Endothelial cell of umbilical vein (primary cell): Measurements from ENCODE around the gene TRIM40. TPM values are rescaled to one million over a fixed set of nuclear protein-coding genes. Genes with fewer than 3 reads are reported as not detected.

Experiments used
- BruUV-seq: library from RNA; stranded (reverse); fragments of 400-500 nt; replicated peaks from 2 replicates; lab custom pipeline; 2021; lab: Mats Ljungman, UMichigan
- CTCF ChIA-PET: fragments of 300-600, 350-600 bp; sonication (Branson Sonifier 250); formaldehyde crosslinking; loops from one replicate; lab custom pipeline; 2021; ENCODE audit warnings: antibody characterized with exemption, inconsistent platforms; lab: Charles Lee
- POLR2A ChIA-PET: fragments of 300-600, 350-600 bp; sonication (Branson Sonifier 250); formaldehyde crosslinking; loops from one replicate; lab custom pipeline; 2021; ENCODE audit warnings: antibody characterized with exemption, inconsistent platforms; lab: Charles Lee
- DNase-seq: peaks from one replicate; pipeline ENCODE4 v3.0.0-alpha.2; 2011; ENCODE audit warnings: low read depth, low spot score
- FAIRE-seq: peaks from 2 replicates; lab custom pipeline; 2011; peaks lifted over from hg19 to GRCh38; lab: Jason Lieb, UNC
- H2AFZ ChIP-seq: 2 replicates; pipeline ENCODE4 v1.6.0; 2012; ENCODE audit warnings: low read depth, low read length, control low read depth, inconsistent platforms
- H3K27ac ChIP-seq: 2 replicates; pipeline ENCODE4 v1.5.1; 2011; ENCODE audit warnings: low read depth, mild to moderate bottlenecking, control low read depth, low read length, moderate library complexity; ENCODE audit not compliant: insufficient read depth
- H3K27me3 ChIP-seq, 2 experiments: 2 replicates each; pipeline versions ENCODE4 v1.6.0 to v1.6.1; 2011; ENCODE audit warnings: low read length in 2 of 2, mixed read lengths in 1 of 2; ENCODE audit not compliant: control insufficient read depth in 2 of 2, insufficient read depth in 2 of 2
- H3K36me3 ChIP-seq, 2 experiments: 2 replicates in 1 of 2; 3 replicates in 1 of 2; pipeline ENCODE4 v1.5.1; 2011; ENCODE audit warnings: low read length in 2 of 2, mild to moderate bottlenecking in 1 of 2, moderate library complexity in 1 of 2; ENCODE audit not compliant: control insufficient read depth in 2 of 2, insufficient read depth in 2 of 2; ENCODE audit errors: extremely low read depth in 1 of 2
- H3K4me1 ChIP-seq: 3 replicates; pipeline ENCODE4 v1.5.1; 2011; ENCODE audit warnings: mild to moderate bottlenecking, low read length; ENCODE audit not compliant: control insufficient read depth, insufficient read depth; ENCODE audit errors: extremely low read depth
- H3K4me2 ChIP-seq: 2 replicates; pipeline ENCODE4 v1.6.1; 2011; ENCODE audit warnings: low read length, control low read depth, mixed read lengths; ENCODE audit not compliant: insufficient read depth
- H3K4me3 ChIP-seq, 3 experiments: fragments of 200-600 bp in 1 of 3; sonication (generic), shearing (Covaris generic) in 1 of 3; replicated peaks in 1 of 3; 2 replicates each; pipeline ENCODE4 v1.5.1; 2011 to 2016; ENCODE audit warnings: control low read depth in 3 of 3, low read length in 3 of 3, mild to moderate bottlenecking in 2 of 3, inconsistent platforms in 1 of 3, low read depth in 1 of 3, moderate library complexity in 1 of 3; ENCODE audit not compliant: insufficient read depth in 1 of 3
- H3K79me2 ChIP-seq: 2 replicates; pipeline ENCODE4 v1.6.0; 2012; ENCODE audit warnings: low read length, inconsistent platforms; ENCODE audit not compliant: control insufficient read depth, insufficient read depth
- H3K9ac ChIP-seq: replicated peaks from 2 replicates; pipeline ENCODE3; 2011; ENCODE audit warnings: low read length, control low read depth; ENCODE audit not compliant: insufficient read depth; ENCODE audit errors: extremely low read depth
- H3K9me1 ChIP-seq: replicated peaks from 3 replicates; pipeline ENCODE4 v1.6.0; 2011; ENCODE audit warnings: mild to moderate bottlenecking, low read length; ENCODE audit not compliant: control insufficient read depth, insufficient read depth; ENCODE audit errors: extremely low read depth
- H3K9me3 ChIP-seq: replicated peaks from 2 replicates; pipeline ENCODE4 v1.5.1; 2012; ENCODE audit warnings: low read length, inconsistent platforms; ENCODE audit not compliant: control insufficient read depth, insufficient read depth
- H4K20me1 ChIP-seq: replicated peaks from 2 replicates; pipeline ENCODE3; 2011; ENCODE audit warnings: mild to moderate bottlenecking, low read length; ENCODE audit not compliant: control insufficient read depth, insufficient read depth; ENCODE audit errors: extremely low read depth
- EZH2 ChIP-seq: IDR thresholded peaks from 2 replicates; pipeline ENCODE4 v1.6.1; 2012; ENCODE audit warnings: borderline replicate concordance, low read depth, mild to moderate bottlenecking, moderate library complexity, low read length, inconsistent platforms; ENCODE audit not compliant: severe bottlenecking
- FOS ChIP-seq: IDR thresholded peaks from 2 replicates; pipeline ENCODE4 v1.6.1; 2011; ENCODE audit warnings: mild to moderate bottlenecking, low read length, moderate library complexity, borderline replicate concordance; ENCODE audit not compliant: insufficient read depth
- GATA2 ChIP-seq: IDR thresholded peaks from 2 replicates; pipeline ENCODE4 v1.7.0; 2011; ENCODE audit warnings: low read depth, mild to moderate bottlenecking, moderate library complexity, mixed read lengths, low read length; ENCODE audit not compliant: insufficient read length, insufficient read depth
- JUN ChIP-seq: IDR thresholded peaks from 2 replicates; pipeline ENCODE4 v1.6.1; 2011; ENCODE audit warnings: borderline replicate concordance, low read depth; ENCODE audit not compliant: insufficient read length, insufficient read depth
- MYC ChIP-seq: IDR thresholded peaks from one replicate; pipeline ENCODE4 v1.6.1; 2011; ENCODE audit warnings: mild to moderate bottlenecking, low read depth, low read length
- POLR2A ChIP-seq: IDR thresholded peaks from 2 replicates; pipeline ENCODE4 v1.6.1; 2012; ENCODE audit warnings: low read depth, mild to moderate bottlenecking, control low read depth, low read length
- POLR2AphosphoS5 ChIP-seq: IDR thresholded peaks from 2 replicates; pipeline ENCODE4 v1.6.1; 2012; ENCODE audit warnings: low read depth, mild to moderate bottlenecking, control low read depth, low read length, moderate library complexity; ENCODE audit not compliant: insufficient read depth
- dilution Hi-C: fragments of 300-500 bp; cut with MboI; formaldehyde crosslinking; loops from one replicate; pipeline ENCODE4 v1.15.0; 2019; ENCODE audit warnings: low sequenced_read_pairs; ENCODE audit not compliant: extremely low pct_ligation_motif_present
- intact Hi-C: fragments of 100-400 bp; cut with micrococcal nuclease; formaldehyde crosslinking; loops from one replicate; pipeline ENCODE4 v1.10.0; 2022
- polyA plus RNA-seq, 4 experiments: library from polyadenylated mRNA; depleted of rRNA in 3 of 4; stranded (reverse) in 3 of 4; unstranded in 1 of 4; fragments of >200 nt; gene quantifications; 2 replicates each; pipeline versions ENCODE4 v1.2.1 to v1.2.3, GENCODE V29; 2011 to 2012; ENCODE audit warnings: missing spikeins in 1 of 4
- total RNA-seq: library from RNA; stranded (reverse); gene quantifications from 2 replicates; pipeline ENCODE4 v1.2.3, GENCODE V29; 2021
- TF ChIP-seq, protein P1 (sequence below): IDR thresholded peaks from 2 replicates; pipeline ENCODE4 v1.6.1; 2011; ENCODE audit not compliant: insufficient read depth, insufficient read length
- TF ChIP-seq, protein P2 (sequence below), 2 donors: IDR thresholded peaks; 1 replicate in 1 of 2; 2 replicates in 1 of 2; pipeline ENCODE4 v1.5.1; 2011; ENCODE audit warnings: low read length in 2 of 2, mild to moderate bottlenecking in 2 of 2, moderate library complexity in 2 of 2, control low read depth in 1 of 2, inconsistent platforms in 1 of 2, low read depth in 1 of 2; ENCODE audit not compliant: insufficient read depth in 1 of 2; ENCODE audit errors: extremely low read depth in 1 of 2

TRIM40 gene
- total and polyA plus RNA-seq, 2 donors (not counting 3 experiments of a cell fraction or from before 2014, with no cell fraction given) = not detected

DNA sequence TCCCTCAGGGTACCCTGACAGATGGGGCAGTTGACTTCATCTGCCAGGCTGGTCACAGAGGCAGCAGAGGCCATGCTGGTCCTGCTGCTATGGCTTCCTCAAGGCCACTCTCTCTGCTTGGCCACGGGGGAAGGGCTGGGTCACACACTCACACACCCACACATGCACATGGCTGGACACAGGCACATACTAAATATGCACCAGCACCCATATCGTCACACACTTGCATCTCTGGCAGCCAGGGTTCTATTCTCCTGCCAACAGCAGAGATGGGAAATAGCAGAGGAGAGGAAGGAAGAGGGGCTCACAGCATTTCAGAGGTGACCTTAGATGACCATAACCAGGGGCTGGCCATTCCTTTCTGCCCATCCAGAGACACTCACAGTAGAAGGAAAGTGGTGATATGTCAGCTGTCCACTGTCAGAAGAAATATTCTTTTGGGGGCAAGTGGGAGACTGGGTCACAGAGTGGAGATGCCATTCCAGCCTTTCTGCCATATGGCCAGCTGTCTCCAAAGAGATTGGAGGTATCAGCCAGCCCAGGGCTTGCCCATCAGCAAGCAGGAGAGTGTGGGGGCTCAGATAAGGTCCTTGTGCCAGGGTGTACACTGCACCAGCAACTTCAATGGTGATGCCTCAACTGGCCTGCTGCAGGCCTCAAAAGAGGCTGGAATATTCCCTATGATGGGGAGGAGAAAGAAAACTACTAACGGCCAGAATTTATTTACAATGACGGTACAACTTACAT is 25.0 kb downstream of the TRIM40 start, which contains the start of gene TRIM10:
Gene TRIM10, minus strand, starts transcription at position 427 of the 747 bp plus-strand sequence. Its CDS starts 353 bp downstream, at position 74.
- FAIRE-seq = no peak
- H3K27me3 ChIP-seq = peaks cover 0 to 5% of the 10 kb centered on the region in 2 experiments
- dilution Hi-C loops = no loop called here

More for the DNA sequence above, 25.0 kb downstream of the TRIM40 start, which contains the start of gene TRIM10:
- no peak within 1 kb of the TSS for H2AFZ ChIP-seq
- POLR2A ChIA-PET = no interaction called here
- TF ChIP-seq EZH2 (no peak), POLR2AphosphoS5 (no peak), FOS (no peak), JUN (no peak), GATA2 (no peak), MYC (no peak), POLR2A (no peak)
- TF ChIP-seq, protein P1, sequence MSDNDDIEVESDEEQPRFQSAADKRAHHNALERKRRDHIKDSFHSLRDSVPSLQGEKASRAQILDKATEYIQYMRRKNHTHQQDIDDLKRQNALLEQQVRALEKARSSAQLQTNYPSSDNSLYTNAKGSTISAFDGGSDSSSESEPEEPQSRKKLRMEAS = no peak
- TF ChIP-seq, protein P2, sequence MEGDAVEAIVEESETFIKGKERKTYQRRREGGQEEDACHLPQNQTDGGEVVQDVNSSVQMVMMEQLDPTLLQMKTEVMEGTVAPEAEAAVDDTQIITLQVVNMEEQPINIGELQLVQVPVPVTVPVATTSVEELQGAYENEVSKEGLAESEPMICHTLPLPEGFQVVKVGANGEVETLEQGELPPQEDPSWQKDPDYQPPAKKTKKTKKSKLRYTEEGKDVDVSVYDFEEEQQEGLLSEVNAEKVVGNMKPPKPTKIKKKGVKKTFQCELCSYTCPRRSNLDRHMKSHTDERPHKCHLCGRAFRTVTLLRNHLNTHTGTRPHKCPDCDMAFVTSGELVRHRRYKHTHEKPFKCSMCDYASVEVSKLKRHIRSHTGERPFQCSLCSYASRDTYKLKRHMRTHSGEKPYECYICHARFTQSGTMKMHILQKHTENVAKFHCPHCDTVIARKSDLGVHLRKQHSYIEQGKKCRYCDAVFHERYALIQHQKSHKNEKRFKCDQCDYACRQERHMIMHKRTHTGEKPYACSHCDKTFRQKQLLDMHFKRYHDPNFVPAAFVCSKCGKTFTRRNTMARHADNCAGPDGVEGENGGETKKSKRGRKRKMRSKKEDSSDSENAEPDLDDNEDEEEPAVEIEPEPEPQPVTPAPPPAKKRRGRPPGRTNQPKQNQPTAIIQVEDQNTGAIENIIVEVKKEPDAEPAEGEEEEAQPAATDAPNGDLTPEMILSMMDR (IDR thresholded peaks at IDR 0.05; ENCODE audit: extremely low read depth in 1 of 2, insufficient read depth in 1 of 2, low read depth in 1 of 2, low read length in 2 of 2) = no peak
- DNase-seq = no peak
- H3K4me1 ChIP-seq = peaks cover 6% of the 10 kb centered on the region
- no peak within 1 kb of the TSS for H3K27ac ChIP-seq
- H3K9ac ChIP-seq = no peak within 1 kb of the TSS
- no peaks in the 10 kb centered on the region for H3K36me3 ChIP-seq
- H3K4me2 ChIP-seq = no peak within 1 kb of the TSS
- H4K20me1 ChIP-seq = no peaks in the 10 kb centered on the region
- H3K9me1 ChIP-seq = no peaks in the 10 kb centered on the region
- CTCF ChIA-PET = no interaction called here
- H3K4me3 ChIP-seq = no peak within 1 kb of the TSS
- intact Hi-C loops = no loop called here
- no peaks in the 10 kb centered on the region for H3K9me3 ChIP-seq
- no peaks in the 10 kb centered on the region for H3K79me2 ChIP-seq
- BruUV-seq = no TSS peak
